Hepatocyte (in vitro differentiated cells): Measurements from ENCODE around the gene TMEM141. TPM values are rescaled to one million over a fixed set of nuclear protein-coding genes. Genes with fewer than 3 reads are reported as not detected.

Experiments used
- DNase-seq: peaks from one replicate; pipeline ENCODE4 v3.0.0-alpha.2; 2016; ENCODE audit warnings: low spot score
- H2AFZ ChIP-seq: fragments of 200-600 bp; sonication (generic); 2 replicates; pipeline ENCODE4 v1.6.0; 2016; ENCODE audit warnings: antibody characterized with exemption, mild to moderate bottlenecking
- H3K27ac ChIP-seq: fragments of 200-600 bp; sonication (generic); 2 replicates; pipeline ENCODE4 v1.5.1; 2016; ENCODE audit warnings: mild to moderate bottlenecking
- H3K27me3 ChIP-seq: fragments of 200-600 bp; sonication (generic); 2 replicates; pipeline ENCODE4 v1.6.1; 2016
- H3K36me3 ChIP-seq: fragments of 200-600 bp; sonication (generic); replicated peaks from 2 replicates; pipeline ENCODE4 v1.5.1; 2016; ENCODE audit warnings: low read depth; ENCODE audit not compliant: insufficient read depth
- H3K4me1 ChIP-seq: fragments of 200-600 bp; sonication (generic); 2 replicates; pipeline ENCODE4 v1.5.1; 2016; ENCODE audit warnings: mild to moderate bottlenecking, moderate library complexity; ENCODE audit not compliant: insufficient read depth
- H3K4me2 ChIP-seq: fragments of 200-600 bp; sonication (generic); 2 replicates; pipeline ENCODE4 v1.6.0; 2016
- H3K4me3 ChIP-seq: fragments of 200-600 bp; sonication (generic); 2 replicates; pipeline ENCODE4 v1.5.1; 2016; ENCODE audit warnings: mild to moderate bottlenecking
- H3K79me2 ChIP-seq: fragments of 200-600 bp; sonication (generic); 2 replicates; pipeline ENCODE4 v1.6.0; 2017; ENCODE audit warnings: mild to moderate bottlenecking
- H3K9me2 ChIP-seq: fragments of 200-600 bp; sonication (generic); replicated peaks from 2 replicates; pipeline ENCODE4 v1.6.0; 2017; ENCODE audit warnings: mild to moderate bottlenecking; ENCODE audit not compliant: insufficient read depth
- H3K9me3 ChIP-seq: fragments of 200-600 bp; sonication (generic); 2 replicates; pipeline ENCODE4 v1.5.1; 2016; ENCODE audit warnings: low read depth, mild to moderate bottlenecking
- H4K20me1 ChIP-seq: fragments of 200-600 bp; sonication (generic); 2 replicates; pipeline ENCODE4 v1.6.0; 2016; ENCODE audit warnings: mild to moderate bottlenecking; ENCODE audit not compliant: insufficient read depth, poor library complexity, severe bottlenecking
- CTCF ChIP-seq: fragments of 200-600 bp; sonication (generic); IDR thresholded peaks from 2 replicates; pipeline ENCODE4 v1.5.1; 2016; ENCODE audit warnings: antibody characterized with exemption, mild to moderate bottlenecking; ENCODE audit not compliant: poor library complexity
- EZH2 ChIP-seq: fragments of 200-600 bp; sonication (generic); IDR thresholded peaks from 2 replicates; pipeline ENCODE4 v1.6.1; 2016; ENCODE audit warnings: antibody characterized with exemption, mild to moderate bottlenecking, borderline replicate concordance
- EZH2phosphoT487 ChIP-seq: fragments of 200-600 bp; sonication (generic); IDR thresholded peaks from one replicate; pipeline ENCODE4 v1.6.1; 2018; ENCODE audit warnings: antibody characterized with exemption, mild to moderate bottlenecking, low read depth, moderate library complexity; ENCODE audit not compliant: unreplicated experiment, severe bottlenecking
- WGBS: methylation state at CpG from one replicate; pipeline ENCODE4 v1.1.6; 2016; ENCODE audit warnings: low lambda C conversion rate; ENCODE audit errors: missing lambda C conversion rate; 5-methylcytosine and 5-hydroxymethylcytosine counted together
- polyA plus RNA-seq: library from polyadenylated mRNA; unstranded; fragments of >200 nt; fragmentation: Nextera tagmentation; extraction: Ambion mirVana; gene quantifications from 2 replicates; pipeline ENCODE4 v1.2.1, GENCODE V29; 2016
- total RNA-seq: library from RNA; depleted of rRNA; stranded (reverse); fragments of >200 nt; gene quantifications from 2 replicates; pipeline ENCODE4 v1.2.3, GENCODE V29; 2014

Gene TMEM141
- total and polyA plus RNA-seq, 2 experiments from 2014 or later = 230 to 385 TPM

- no peak overlapping the region for H3K4me2 ChIP-seq
- no peaks in the 10 kb centered on the region for H3K79me2 ChIP-seq
- no peaks in the 10 kb centered on the region for H3K9me3 ChIP-seq
- H3K27ac ChIP-seq = no peak overlapping the region
- no peak overlapping the region for H2AFZ ChIP-seq
- no peaks in the 10 kb centered on the region for H3K9me2 ChIP-seq
- DNase-seq = no peak
- H4K20me1 ChIP-seq = no peaks in the 10 kb centered on the region
- H3K27me3 ChIP-seq = no peaks in the 10 kb centered on the region
- peaks cover 16% of the 10 kb centered on the region for H3K4me1 ChIP-seq
- WGBS = 79% methylated on average over 12 of the region's 12 CpGs
- no peaks in the 10 kb centered on the region for H3K36me3 ChIP-seq
- TF ChIP-seq EZH2 = no peak
- TF ChIP-seq CTCF = no peak
- TF ChIP-seq EZH2phosphoT487 = no peak
- no peak overlapping the region for H3K4me3 ChIP-seq
Observed at GRCh38 chr9:136774416-136775045, 16.6 kb upstream of the TMEM141 start.

DNA sequence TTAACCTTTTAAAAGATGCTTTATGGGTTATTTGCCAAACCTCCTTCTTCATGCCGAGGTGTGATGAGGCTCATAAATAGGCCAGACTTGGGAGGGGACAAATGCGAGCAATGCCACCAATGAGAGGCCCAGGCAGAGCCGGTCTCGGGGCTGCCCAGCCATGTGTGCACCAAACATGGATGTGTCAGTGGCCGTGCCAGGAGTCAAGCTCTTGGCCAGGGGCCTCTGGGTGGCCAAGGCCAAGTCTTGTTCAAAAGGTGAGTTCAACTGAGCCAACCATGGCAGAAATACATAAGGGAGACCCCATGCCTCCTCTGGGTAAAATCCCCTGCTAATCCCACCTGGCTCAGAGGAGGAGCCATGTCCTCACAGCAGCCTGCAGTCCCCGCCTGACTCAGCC lies 16.0 kb upstream of the TMEM141 start:
- peaks cover 19% of the 10 kb centered on the region for H3K4me1 ChIP-seq
- no peaks in the 10 kb centered on the region for H3K9me3 ChIP-seq
- DNase-seq = no peak
- no peak overlapping the region for H2AFZ ChIP-seq
- no peak for TF ChIP-seq EZH2
- no peak for TF ChIP-seq EZH2phosphoT487
- TF ChIP-seq CTCF = no peak
- H4K20me1 ChIP-seq = no peaks in the 10 kb centered on the region
- H3K27me3 ChIP-seq = no peaks in the 10 kb centered on the region
- H3K36me3 ChIP-seq = no peaks in the 10 kb centered on the region
- no peak overlapping the region for H3K4me2 ChIP-seq
- no peaks in the 10 kb centered on the region for H3K9me2 ChIP-seq
- H3K79me2 ChIP-seq = no peaks in the 10 kb centered on the region
- H3K27ac ChIP-seq = no peak overlapping the region
- no peak overlapping the region for H3K4me3 ChIP-seq
- 59% methylated on average over 6 of the region's 6 CpGs for WGBS

DNA sequence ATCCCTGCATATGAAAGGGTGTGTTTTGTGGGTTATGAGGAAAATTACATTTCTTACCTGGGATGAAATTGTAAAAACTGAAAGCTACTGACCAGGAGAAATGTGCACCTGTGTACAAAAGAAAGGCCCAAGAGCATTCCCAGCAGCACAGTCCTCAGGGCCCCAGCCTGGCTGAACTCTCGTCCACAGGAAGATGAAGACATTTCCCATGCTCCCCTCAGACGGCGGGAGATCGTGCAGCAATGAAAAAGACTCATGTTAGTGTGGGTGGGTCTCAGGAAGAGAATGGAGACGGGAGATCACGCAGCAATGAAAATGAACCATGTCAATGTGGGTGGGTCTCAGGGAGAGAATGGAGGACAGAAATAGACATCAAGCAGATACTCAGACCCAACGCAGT lies 14.2 kb upstream of the TMEM141 start:
- no peaks in the 10 kb centered on the region for H3K27me3 ChIP-seq
- no peaks in the 10 kb centered on the region for H4K20me1 ChIP-seq
- H3K27ac ChIP-seq = peak overlapping the region; percentile 78
- no peaks in the 10 kb centered on the region for H3K36me3 ChIP-seq
- peak overlapping the region; percentile 52 for H3K4me2 ChIP-seq
- no peak overlapping the region for H3K4me3 ChIP-seq
- 68% methylated on average over 7 of the region's 7 CpGs for WGBS
- no peaks in the 10 kb centered on the region for H3K9me3 ChIP-seq
- no peak for DNase-seq
- H2AFZ ChIP-seq = no peak overlapping the region
- TF ChIP-seq EZH2phosphoT487 (no peak), EZH2 (no peak), CTCF (no peak)
- H3K9me2 ChIP-seq = no peaks in the 10 kb centered on the region
- H3K4me1 ChIP-seq = peaks cover 36% of the 10 kb centered on the region
- H3K79me2 ChIP-seq = no peaks in the 10 kb centered on the region
